Measurements from ENCODE around the gene CLC.
"Not testable (repeated sequence)": the region's sequence is repeated elsewhere in the genome, so short reads cannot be mapped to it uniquely, and the experiment has no call there.

Gene CLC

GRCh38 chr19:39729594-39729993 is 8.2 kb downstream of the CLC start:
- no peak for DNase-seq (ENCODE audit: low read depth in 2 of 2)

GRCh38 chr19:39728040-39728439 is 9.8 kb downstream of the CLC start:
- no peak for DNase-seq (ENCODE audit: low read depth in 2 of 2)

- no peak for DNase-seq (ENCODE audit: low read depth in 2 of 2)
Observed at GRCh38 chr19:39727070-39727800, 10.6 kb downstream of the CLC start.

GRCh38 chr19:39725995-39726394 is 11.8 kb downstream of the CLC start:
- DNase-seq (ENCODE audit: low read depth in 2 of 2) = no peak

- not testable (repeated sequence) for DNase-seq (ENCODE audit: low read depth in 2 of 2)
Observed at GRCh38 chr19:39720144-39720543, 17.7 kb downstream of the CLC start.

GRCh38 chr19:39710333-39710890 is 27.4 kb downstream of the CLC start:
- no peak for DNase-seq (ENCODE audit: low read depth in 2 of 2)

GRCh38 chr19:39709026-39709872 is 28.6 kb downstream of the CLC start:
- DNase-seq (ENCODE audit: low read depth in 2 of 2) = no peak

GRCh38 chr19:39708594-39708993 is 29.2 kb downstream of the CLC start:
- no peak for DNase-seq (ENCODE audit: low read depth in 2 of 2)

- no peak for DNase-seq (ENCODE audit: low read depth in 2 of 2)
Observed at GRCh38 chr19:39705578-39706188, 32.1 kb downstream of the CLC start.

- no peak for DNase-seq (ENCODE audit: low read depth in 2 of 2)
Observed at GRCh38 chr19:39704181-39705044, 33.4 kb downstream of the CLC start, which contains the start of gene LGALS14. LGALS14 (plus strand) TSS chr19:39704481; CDS start chr19:39704529, 48 bp downstream.

- no peak for DNase-seq (ENCODE audit: low read depth in 2 of 2)
Observed at GRCh38 chr19:39701291-39701690, 36.5 kb downstream of the CLC start.

- no peak for DNase-seq (ENCODE audit: low read depth in 2 of 2)
Observed at GRCh38 chr19:39698535-39698934, 39.3 kb downstream of the CLC start.

- DNase-seq (ENCODE audit: low read depth in 2 of 2) = no peak
Observed at GRCh38 chr19:39696387-39696786, 41.4 kb downstream of the CLC start.

GRCh38 chr19:39695759-39696158 is 42.1 kb downstream of the CLC start:
- DNase-seq (ENCODE audit: low read depth in 2 of 2) = no peak

GRCh38 chr19:39692822-39693221 is 45.0 kb downstream of the CLC start:
- DNase-seq (ENCODE audit: low read depth in 2 of 2) = no peak

- no peak for DNase-seq (ENCODE audit: low read depth in 2 of 2)
Observed at GRCh38 chr19:39692166-39692565, 45.7 kb downstream of the CLC start.

- DNase-seq (ENCODE audit: low read depth in 2 of 2) = not testable (repeated sequence)
Observed at GRCh38 chr19:39688637-39689036, 49.2 kb downstream of the CLC start.

GRCh38 chr19:39686739-39687138 is 51.1 kb downstream of the CLC start:
- no peak for DNase-seq (ENCODE audit: low read depth in 2 of 2)

- no peak for DNase-seq (ENCODE audit: low read depth in 2 of 2)
Observed at GRCh38 chr19:39684267-39684666, 53.6 kb downstream of the CLC start.

GRCh38 chr19:39681416-39681815 is 56.4 kb downstream of the CLC start:
- DNase-seq (ENCODE audit: low read depth in 2 of 2) = no peak

Data from stimulated activated CD4-positive, alpha-beta T cell treated with anti-CD3 and anti-CD28 coated beads, Interleukin-1b, Interleukin-23, amount 100 ng/mL, for 1 hour (primary cell).